ENCODE data around the gene AFF3.

AFF3 gene

GRCh38 chr2:99858951-99859596 lies 283.3 kb downstream of the AFF3 start:
- DNase-seq (ENCODE audit: low spot score), result no peak
- in situ Hi-C loops (cut with MboI; ENCODE audit: low sequenced_read_pairs, unreplicated experiment), result no loop called here

GRCh38 chr2:99857867-99858444 lies 284.4 kb downstream of the AFF3 start:
- TF ChIP-seq CTCF (IDR thresholded peaks at IDR 0.05; ENCODE audit: borderline replicate concordance, control extremely low read depth, extremely low read depth, insufficient read depth, missing control alignments), result no peak
- in situ Hi-C loops (cut with MboI; ENCODE audit: low sequenced_read_pairs, unreplicated experiment), result no loop called here
- DNase-seq (ENCODE audit: low spot score), result no peak

More at GRCh38 chr2:99858951-99859596, 283.3 kb downstream of the AFF3 start:
- no peak for TF ChIP-seq CTCF (IDR thresholded peaks at IDR 0.05; ENCODE audit: borderline replicate concordance, control extremely low read depth, extremely low read depth, insufficient read depth, missing control alignments)

- in situ Hi-C loops (cut with MboI; ENCODE audit: low sequenced_read_pairs, unreplicated experiment), result no loop called here
These were observed 285.0 kb downstream of the AFF3 start for GRCh38 chr2:99857372-99857771.

GRCh38 chr2:99856119-99856518 lies 286.3 kb downstream of the AFF3 start:
- no peak for DNase-seq (ENCODE audit: low spot score)
- in situ Hi-C loops (cut with MboI; ENCODE audit: low sequenced_read_pairs, unreplicated experiment), result no loop called here

More at GRCh38 chr2:99857372-99857771, 285.0 kb downstream of the AFF3 start:
- DNase-seq (ENCODE audit: low spot score), result no peak
- TF ChIP-seq CTCF (IDR thresholded peaks at IDR 0.05; ENCODE audit: borderline replicate concordance, control extremely low read depth, extremely low read depth, insufficient read depth, missing control alignments), result no peak

GRCh38 chr2:99854236-99854852 lies 288.0 kb downstream of the AFF3 start:
- no peak for DNase-seq (ENCODE audit: low spot score)
- no peak for TF ChIP-seq CTCF (IDR thresholded peaks at IDR 0.05; ENCODE audit: borderline replicate concordance, control extremely low read depth, extremely low read depth, insufficient read depth, missing control alignments)
- in situ Hi-C loops (cut with MboI; ENCODE audit: low sequenced_read_pairs, unreplicated experiment), result no loop called here

More at GRCh38 chr2:99856119-99856518, 286.3 kb downstream of the AFF3 start:
- TF ChIP-seq CTCF (IDR thresholded peaks at IDR 0.05; ENCODE audit: borderline replicate concordance, control extremely low read depth, extremely low read depth, insufficient read depth, missing control alignments), result no peak

- no peak for TF ChIP-seq CTCF (IDR thresholded peaks at IDR 0.05; ENCODE audit: borderline replicate concordance, control extremely low read depth, extremely low read depth, insufficient read depth, missing control alignments)
- no peak for DNase-seq (ENCODE audit: low spot score)
- in situ Hi-C loops (cut with MboI; ENCODE audit: low sequenced_read_pairs, unreplicated experiment), result no loop called here
These were observed 289.4 kb downstream of the AFF3 start for GRCh38 chr2:99852956-99853355.

All from GM13976 (cell line).